HEK293T (cell line): ENCODE results near the gene E2F8.

Experiments used
- LEF1 ChIP-seq: fragments of 450-650 bp; IDR thresholded peaks from 2 replicates; pipeline ENCODE4 v1.6.1; 2017; ENCODE audit warnings: mild to moderate bottlenecking, borderline replicate concordance
- SP1 ChIP-seq: fragments of 450-650 bp; IDR thresholded peaks from 2 replicates; pipeline ENCODE4 v1.6.1; 2017

- no peak for TF ChIP-seq LEF1
- no peak for TF ChIP-seq SP1
Observed at GRCh38 chr11:19251577-19251976, 10.8 kb upstream of the E2F8 start.
